Caki2 (cell line): Measurements from ENCODE around the gene DUSP8. TPM values are rescaled to one million over a fixed set of nuclear protein-coding genes. Genes with fewer than 3 reads are reported as not detected.

Source experiments
- DNase-seq: peaks from one replicate; pipeline ENCODE4 v3.0.0-alpha.2; 2015; ENCODE audit warnings: low read depth
- in situ Hi-C: cut with HindIII; loops from 2 replicates; pipeline ENCODE4 v1.10.0; 2016; ENCODE audit warnings: low sequenced_read_pairs, low pct_unique_long_range_greater_than_20kb, mixed read lengths
- total RNA-seq: library from RNA; depleted of rRNA; stranded (reverse); fragments of >200 nt; shearing (Covaris generic); gene quantifications from 2 replicates; pipeline ENCODE4 v1.2.3, GENCODE V29; 2014; ENCODE audit warnings: low replicate concordance

The DUSP8 gene
- total RNA-seq, 1 experiment from 2014 or later = 0.07 TPM

DNA sequence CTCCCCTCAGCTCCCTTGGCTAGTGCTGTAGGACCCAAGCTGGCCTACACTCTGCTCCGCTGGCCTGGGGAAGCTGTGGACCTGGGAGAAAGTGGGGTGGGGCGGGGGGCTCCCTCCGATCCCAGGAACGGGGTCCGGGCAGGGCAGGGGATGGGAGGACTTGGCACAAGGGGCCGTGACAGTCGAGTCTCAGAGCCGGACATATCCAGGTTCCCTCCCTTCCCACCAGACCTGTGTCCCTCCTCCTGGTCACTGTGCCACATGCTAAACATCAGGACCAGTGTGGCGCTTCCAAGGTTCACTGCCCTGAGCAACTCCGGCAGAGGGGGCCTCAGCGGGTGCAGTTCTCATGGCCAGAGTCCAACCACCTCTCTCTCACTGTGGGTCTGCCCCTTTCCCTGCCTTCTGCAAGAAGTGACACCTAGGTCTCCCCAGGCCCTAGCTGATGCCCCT, 2.0 kb downstream of the DUSP8 start:
- in situ Hi-C loops = no loop called here
- DNase-seq = no peak

DNA sequence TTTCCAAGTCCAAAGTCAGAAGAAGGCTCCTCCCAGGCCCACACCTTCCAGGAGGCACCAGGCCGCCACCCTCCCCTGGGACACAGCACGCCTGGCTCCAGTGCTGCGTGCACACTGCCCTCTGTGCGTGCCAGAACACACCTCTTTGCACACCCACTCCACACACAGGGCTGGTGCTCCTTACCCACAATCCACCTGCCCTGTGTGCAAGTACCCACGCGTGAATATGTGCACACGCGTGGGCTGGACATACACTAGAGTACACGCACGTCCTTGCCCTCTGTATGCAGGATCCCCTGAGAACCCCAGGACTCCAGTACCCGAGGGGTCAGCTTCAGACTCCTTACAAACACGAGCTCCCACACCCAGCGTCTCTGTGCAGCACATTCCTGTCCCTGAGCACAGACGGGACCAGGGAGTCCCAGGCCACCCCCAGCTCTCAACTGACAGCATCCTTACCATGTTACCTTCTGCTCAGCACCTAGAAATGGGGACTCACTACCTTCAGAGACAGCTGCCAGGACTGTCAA, 2.8 kb downstream of the DUSP8 start:
- DNase-seq = no peak
- in situ Hi-C loops = no loop called here

DNA sequence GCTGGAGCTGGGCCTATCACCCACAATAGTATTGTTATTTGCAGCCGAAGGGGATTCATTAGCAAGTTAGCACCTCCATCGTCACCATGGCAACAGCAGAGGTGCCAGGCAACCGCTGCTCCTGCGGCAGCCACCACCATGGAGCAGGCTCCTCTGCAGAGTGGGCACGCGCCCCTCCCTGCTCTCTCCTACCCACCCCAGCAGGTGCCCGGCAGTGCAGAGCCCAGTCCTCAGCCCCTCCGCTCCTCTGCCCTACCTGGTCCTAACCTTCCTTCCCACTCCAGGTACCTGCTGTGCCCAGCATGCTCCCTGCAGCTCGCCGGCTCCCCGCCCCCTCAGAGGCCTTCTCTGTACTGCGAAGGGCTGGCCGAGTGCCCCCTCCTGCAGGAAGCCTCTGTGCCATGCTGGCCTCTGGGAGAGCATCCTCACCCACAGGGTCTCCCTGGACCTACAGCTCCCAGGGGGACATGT, 3.6 kb downstream of the DUSP8 start:
- in situ Hi-C loops = no loop called here
- DNase-seq = no peak

DNA sequence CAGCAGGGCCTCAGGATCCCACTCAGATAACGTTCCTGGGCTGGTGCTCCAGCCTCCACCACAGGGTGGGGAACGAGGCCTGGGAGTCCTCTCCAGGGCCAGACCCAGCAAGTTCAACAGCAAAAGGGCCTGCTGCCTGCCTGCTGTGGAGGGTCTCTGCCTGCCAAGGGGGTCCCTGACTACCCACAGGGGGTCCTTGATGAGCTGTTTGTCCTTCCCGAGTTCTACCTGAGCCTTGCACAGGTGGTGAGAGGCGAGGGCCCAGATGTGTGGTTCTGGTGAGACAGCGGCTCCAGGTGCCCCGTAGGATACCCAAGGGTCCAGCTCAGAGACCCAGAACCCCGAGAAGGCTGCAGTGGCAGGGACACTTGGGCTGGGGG, 4.4 kb downstream of the DUSP8 start:
- in situ Hi-C loops = no loop called here

DNA sequence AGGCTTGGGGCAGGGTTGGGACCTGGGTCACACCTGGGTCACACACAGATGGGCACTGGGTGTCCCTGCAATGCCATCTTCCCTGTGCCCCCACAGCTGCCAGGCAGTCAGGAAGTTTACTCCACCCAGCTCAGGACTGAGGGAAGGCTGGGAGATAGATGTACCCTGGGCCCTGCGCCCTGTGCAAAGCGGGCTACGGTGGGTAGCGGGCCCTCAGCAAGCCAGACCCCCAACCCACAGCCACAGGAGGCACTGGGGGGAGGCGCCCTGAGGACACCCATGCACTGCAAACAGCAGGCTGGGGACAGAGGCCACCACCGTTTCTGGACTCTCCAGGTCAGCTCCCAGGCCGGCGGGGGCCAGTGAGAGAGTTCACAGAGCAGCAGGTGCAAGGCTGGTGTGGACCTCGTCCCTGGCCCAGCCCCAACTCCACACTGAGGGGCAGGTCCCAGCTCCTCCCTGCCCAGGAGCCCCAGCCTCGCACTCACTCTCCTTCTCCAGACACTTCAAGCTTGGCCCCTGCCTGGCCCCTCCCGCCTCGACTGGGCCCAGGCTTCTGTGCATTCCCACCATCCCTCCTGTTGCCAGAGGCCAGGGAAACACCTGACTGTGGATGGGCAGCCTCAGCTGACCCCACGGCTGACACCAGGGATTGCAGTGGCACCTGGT, 4.9 kb downstream of the DUSP8 start:
- no peak for DNase-seq
- in situ Hi-C loops = no loop called here

More for the DNA sequence above, 4.4 kb downstream of the DUSP8 start:
- DNase-seq = no peak

DNA sequence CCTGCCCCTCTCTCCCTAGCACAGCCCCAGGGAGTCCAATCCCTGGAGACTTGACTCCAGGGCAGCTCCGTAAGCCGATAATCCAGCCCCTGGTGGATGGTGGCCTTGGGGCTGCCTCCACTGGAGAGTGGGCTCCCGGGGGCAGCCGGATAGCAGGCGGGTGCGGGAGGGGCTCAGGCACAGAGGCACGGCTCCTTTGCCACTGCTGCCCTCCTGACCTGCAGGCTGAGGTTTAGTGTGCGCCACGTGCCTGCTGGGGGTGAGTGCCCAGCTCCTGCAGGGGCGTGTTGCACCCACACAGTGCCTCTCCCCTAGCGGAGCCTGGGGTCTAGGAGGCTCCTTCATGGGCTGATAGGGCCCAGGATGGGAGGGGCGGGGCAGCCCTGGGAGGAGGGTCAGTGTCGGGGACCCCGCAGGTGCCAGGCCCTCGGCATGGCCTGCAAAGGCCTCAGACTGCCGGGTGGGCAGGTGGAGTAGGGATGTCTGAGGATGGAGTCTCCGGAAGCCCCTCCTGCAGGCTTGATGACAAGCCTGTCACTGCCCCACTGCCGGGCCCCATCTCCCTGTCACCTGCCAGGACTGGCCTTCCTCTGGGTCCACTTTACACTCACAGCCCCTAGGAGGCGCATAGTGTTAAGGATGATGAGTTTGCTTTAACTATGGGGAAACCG, 5.6 kb downstream of the DUSP8 start:
- in situ Hi-C loops = no loop called here
- no peak for DNase-seq

DNA sequence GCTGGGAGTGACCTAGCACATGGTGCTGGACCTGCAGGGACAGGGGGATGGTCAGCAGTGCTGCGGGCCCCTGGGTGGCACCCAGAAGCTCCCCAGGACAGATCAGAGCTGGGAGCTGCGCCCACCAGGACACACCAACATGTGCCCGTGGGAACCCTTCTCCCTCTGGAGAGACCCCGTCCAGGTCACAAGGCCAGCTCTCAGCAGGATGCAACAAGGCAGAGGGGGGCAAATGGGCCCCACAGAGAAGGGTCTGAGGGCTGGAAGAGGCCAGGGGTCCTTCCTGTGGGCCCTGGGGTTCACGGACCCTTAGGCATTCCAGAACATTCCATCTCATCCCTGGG, 6.2 kb downstream of the DUSP8 start:
- in situ Hi-C loops = no loop called here
- DNase-seq = no peak

DNA sequence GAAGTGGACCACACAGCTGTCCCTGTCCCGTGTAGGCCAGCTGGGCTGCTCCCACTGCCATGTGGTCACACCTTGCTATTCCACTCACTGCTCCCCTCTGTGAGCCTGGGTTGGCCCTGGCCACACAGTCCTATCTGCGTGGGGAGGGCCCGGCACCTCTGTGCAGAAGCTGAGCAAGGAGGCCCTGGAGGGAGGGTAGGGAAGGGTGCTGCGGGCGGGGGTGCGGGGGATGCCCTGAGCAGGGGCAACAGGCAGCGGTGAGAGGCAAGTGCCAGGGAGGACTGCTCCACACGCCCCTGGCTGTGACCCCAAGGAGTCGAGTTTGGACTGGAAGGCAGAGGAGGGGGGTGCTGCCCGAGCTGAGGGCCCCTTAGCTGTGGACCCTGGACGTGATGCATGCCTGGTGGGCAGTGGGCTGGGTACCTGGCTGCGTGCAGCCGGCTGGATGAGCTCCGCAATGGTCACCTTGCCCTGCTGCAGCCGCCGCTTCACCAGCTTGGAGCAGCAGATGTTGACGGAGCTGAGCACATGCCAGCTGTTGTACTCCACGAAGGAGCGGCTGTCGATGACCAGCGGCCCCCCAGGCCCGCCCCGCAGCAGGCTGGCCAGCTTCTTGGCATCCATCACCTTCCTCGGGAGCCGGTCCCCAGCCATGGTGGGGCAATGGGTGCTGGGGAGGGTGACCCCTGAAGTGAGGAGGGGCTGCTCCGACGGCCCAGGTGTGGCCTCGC, 6.7 kb downstream of the DUSP8 start:
- no peak for DNase-seq
- in situ Hi-C loops = no loop called here

DNA sequence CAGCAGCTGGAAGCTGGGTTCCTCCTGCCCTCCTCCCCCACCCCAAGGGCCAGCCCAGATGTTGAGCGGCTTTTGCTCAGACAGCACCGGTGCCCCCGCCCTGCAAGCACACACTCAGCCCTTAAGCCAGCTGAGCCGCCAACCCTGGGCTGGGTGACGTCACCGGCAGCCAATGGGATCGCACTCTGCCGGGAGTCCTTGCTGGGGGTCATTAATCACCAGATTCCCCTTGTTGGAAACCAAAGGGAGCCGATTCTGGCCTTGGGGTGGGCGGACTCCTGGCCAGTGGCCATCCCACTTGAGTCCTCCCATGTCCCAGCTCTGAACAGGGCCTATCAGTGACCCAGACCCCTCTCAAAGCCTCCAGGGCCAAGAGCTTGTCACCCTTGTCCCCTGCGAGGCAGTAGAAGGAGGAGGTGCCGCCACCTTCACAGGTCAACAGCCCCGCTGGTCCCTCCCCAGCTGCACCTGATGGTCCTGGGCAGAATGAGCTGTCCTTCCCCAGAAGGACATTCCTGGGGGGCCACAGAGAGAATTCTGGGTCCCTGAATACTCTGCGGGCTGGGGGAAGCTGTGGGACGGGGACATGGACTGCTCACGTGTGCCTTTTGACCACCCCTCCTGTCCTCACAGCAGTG, 7.4 kb downstream of the DUSP8 start:
- no peak for DNase-seq
- in situ Hi-C loops = no loop called here

DNA sequence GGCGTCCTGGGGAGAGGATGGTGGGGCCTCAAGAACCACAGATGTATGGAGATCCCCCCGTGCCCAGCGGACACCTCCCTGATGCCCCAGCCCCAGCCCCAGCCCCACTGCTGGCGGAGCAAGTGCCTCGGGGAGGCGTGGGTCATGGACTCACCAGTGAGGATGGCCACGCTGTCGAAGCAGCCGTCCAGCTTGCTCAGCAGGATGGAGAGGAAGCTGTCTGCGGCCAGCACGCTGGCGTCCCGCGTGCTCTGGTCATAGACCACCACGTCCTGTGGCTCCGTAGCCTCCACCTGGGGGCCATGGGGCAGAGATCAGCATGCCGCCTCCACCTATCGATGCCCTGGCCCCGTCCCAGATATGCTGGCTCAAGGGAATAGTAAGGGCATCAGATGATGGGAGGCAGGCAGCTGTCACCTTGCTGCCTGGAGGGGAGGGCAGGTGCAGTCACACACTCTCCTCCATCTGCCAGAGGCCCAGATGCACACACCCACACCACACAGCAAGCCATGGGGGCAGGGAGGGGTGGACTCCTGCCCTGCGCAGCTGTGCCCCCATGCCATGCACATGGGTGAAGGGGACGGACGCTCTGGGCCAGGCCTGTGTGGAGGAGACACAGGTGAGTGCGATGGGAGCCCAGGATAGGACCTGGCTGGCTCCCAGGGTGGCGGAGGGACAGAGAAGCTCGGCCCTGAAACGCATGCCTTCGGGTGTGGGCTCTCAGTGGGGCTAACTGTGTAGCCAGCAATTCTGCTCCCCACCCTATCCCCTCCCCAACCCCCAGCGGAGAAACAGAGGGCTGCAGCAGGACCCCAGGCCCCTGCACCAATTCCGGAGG, 8.2 kb downstream of the DUSP8 start:
- in situ Hi-C loops = no loop called here
- DNase-seq = no peak

DNA sequence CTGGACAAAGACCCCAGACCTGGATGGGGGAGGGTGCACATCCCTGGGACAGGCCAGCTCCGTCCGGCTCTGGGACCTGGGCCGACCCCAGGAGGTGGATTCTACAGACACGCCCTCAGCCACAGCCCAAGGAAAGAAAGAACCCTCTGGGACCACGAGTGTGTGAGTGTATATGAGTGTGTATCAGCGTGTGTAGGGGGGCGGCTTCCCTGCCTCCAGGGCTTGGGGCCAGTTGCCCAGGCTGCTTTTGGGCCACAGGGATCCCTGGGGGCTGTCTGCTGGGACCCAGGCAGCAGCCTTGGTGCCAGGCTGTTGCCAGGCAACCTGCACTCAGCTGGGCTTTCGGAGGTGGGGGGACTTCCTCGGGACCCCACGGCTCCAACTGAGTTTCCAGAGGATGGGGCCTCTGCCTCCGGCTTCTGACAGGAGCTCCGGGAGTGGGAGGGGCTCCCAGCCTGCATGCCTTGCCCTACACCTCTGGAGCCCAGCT, 8.9 kb downstream of the DUSP8 start:
- no peak for DNase-seq
- in situ Hi-C loops = no loop called here

DNA sequence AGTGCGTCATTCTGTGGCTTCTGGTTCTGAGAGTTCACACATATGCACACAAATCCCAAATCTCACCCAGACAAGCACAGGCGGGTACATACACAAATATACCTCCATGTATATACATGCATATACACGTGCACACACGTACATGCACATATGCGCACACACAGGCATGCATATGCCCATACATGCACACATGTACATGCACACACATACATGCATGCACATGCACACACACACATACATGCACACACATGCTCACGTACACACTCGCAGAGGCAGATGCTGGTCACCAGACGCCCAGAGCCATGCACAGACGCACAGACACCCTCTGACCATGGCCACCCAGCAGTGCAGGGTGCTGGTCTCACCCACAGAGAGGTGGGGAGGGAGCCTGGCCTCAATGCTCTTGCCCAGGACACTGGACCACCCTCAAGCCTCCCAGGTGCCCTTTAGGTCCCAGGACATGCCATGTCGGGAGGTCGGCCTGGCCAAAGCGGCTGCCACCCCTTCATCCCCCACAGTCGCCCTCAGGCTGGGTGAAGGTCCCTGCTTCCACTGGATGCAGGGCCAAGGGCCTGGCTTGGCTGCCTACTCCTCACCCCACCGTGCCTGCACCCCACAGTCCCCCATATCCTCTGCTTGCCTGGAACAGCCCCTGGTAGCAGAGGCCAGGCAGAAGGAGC, 9.5 kb downstream of the DUSP8 start:
- in situ Hi-C loops = no loop called here
- no peak for DNase-seq

DNA sequence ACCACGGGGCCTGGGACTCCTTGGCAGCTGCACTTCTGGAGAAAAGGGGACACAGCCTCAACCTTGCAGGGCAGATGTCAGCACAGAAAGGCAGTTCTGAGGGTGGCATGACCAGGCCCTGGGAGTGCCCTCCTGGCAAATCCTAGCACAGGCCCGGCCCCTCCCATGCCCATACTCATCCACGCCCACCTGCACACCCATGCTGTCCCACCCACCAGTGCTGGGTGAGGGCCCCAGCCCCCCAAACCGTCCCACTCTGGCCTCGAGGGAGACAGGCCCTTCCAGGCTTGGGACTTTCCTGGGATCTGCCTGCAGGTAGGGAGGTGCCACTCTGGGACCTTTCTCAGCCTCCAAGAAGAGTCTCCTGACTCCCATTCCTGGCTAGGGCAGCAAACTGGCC, 10.1 kb downstream of the DUSP8 start:
- no peak for DNase-seq
- in situ Hi-C loops = no loop called here

DNA sequence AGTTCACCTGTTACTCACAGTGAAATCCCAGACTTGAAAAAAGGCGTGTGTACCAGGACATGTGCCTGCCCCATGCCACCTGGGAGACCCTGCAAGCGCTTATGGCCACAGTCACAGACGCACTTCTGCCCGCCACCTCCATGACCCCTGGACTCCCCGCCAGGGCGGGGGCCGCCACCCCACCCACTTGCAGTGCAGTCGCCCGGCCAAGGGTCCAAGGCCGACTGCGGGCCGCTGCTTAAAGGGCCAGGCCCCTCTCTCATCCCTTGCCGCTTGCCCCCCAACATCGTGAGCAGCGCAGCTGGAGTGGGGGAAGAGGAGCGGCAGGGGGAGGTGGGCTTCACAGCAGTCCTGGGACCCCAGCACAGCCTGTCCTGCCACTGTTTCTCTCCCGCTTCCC, 10.8 kb downstream of the DUSP8 start:
- in situ Hi-C loops = no loop called here
- no peak for DNase-seq

DNA sequence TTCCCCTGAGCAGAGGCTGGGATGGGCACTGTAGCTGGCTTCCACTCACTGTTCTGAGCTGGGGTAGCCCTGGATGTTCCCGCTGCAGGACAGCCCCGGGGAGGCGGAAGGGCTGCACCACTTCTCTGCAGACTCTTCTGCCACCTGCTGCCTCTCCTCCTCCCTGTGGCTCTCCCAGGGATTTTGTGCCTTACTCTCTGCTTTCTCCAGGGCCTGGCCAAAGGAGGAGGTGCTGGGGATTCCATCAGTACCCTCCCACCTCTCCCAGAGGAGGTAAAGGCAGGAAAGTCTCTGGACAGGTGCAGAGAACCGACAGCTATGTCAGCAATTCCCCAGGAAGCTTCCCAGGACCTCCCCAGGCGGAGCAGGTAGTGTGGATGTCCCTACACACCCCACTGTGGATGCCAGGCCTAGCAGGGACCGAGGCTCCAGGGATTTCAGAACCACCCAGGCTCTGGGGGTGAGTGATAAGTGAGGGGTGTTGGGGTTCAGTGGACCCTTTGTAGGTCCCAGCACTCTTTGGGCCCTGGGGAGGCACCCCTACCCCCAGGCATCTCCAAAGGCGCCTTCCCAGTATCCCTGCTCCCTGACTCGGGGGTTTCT, 11.3 kb downstream of the DUSP8 start:
- in situ Hi-C loops = no loop called here
- DNase-seq = no peak

DNA sequence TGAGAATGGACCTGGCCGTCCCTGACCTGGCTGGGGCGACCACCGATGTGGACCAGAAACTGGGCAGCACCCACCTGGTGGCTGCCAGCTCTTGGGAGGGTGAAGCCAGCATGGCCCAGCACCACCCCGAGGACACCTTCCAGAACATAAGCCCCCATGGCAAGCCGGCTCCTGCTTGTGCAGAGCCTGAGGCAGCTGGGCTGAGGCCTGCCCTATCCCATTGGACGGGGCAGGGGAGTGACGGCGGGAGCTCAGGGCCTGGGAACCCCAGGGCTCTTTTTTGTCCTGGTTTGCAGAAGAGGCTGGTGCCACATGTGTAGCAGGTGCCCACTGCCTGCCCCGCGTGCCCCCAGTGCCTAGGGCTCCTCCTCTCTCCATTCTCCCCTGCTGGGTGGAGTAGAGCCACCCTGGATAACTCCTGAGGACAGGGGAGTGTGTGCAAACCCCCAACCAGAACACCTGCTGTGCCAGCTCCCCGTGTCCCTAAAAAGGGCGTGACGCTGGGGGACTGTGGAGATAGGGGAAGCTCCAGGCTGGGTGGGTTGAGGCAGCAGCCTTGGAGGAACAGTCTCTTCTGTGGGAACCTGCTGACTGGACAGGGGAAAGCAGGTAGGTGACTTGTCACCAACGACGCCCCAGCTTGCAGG, 11.9 kb downstream of the DUSP8 start:
- in situ Hi-C loops = no loop called here
- DNase-seq = no peak
